ENCODE data around the gene AGAP3.

The AGAP3 gene

DNA sequence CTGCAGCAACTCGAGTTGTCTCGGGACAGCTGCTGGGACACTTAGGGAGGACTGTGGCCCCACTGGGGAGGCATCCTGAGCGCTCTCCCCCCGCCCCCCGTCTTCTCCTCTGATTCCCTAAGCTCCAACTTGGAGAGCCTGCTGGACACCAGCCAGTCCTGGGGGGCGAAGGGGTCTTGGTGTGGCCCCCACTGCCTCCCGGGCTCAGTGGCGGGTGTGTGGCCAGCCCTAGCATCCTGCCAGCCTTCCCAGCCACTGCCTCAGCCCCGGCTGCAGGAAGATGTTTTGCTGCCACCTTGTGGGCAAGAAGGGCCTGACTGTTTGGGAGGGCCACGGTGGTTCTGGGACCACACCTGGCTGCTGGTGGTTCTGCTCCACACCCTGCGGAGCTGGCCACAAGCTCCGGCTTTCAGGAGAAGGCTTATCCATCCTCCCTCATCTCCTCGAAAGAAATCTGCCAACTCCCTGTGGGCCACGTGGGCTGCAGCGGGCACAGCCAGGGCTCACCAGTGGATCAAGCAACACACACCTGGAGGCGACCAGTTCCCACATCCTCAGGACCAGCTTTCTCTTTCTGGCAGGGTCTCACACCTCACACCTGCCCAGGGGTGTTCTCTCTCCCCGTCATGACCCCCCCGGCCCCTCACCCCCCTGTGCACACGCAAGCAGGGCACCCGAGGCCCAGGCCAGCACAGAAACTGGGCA is 24.8 kb downstream of the AGAP3 start:
- peak; percentile 54 for DNase-seq

DNA sequence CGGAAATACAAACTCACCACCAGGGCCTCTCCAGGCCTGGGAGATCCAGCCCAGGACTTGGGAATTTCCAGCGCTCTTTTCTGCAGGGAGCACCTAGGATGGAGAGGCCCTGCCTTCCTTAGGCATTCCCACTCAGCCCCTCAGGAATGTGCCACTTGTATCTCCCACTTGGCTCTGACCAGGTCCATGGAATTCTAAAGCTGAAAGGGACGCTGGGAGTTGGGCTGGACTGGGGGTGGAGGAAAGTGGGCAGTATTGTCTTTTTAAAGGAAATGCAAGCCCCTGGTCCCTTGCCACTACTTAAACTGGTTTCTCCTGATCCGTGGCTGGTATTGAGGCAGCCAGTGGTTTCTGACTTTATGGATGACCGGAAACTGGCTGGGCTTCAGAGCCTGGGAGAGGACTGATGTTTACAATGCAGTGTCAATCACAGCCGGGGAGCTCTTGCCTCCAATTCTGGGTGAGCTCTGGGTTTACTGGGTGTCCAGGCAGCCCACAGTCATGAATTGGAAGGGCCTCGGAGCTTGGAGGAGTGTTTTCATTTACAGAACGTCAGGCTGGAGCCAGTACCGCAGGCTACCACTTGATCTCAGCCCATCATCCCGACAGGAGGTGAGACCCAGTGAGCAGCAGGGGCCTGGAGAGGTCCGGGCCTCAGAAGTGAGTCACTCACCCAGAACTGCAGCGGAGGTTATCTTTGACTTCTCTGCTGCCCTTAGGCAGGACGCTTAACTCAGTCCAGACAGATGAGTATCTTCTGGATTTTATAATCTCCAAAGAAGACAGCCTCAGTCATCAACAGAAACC is 27.3 kb downstream of the AGAP3 start:
- no peak for DNase-seq

DNA sequence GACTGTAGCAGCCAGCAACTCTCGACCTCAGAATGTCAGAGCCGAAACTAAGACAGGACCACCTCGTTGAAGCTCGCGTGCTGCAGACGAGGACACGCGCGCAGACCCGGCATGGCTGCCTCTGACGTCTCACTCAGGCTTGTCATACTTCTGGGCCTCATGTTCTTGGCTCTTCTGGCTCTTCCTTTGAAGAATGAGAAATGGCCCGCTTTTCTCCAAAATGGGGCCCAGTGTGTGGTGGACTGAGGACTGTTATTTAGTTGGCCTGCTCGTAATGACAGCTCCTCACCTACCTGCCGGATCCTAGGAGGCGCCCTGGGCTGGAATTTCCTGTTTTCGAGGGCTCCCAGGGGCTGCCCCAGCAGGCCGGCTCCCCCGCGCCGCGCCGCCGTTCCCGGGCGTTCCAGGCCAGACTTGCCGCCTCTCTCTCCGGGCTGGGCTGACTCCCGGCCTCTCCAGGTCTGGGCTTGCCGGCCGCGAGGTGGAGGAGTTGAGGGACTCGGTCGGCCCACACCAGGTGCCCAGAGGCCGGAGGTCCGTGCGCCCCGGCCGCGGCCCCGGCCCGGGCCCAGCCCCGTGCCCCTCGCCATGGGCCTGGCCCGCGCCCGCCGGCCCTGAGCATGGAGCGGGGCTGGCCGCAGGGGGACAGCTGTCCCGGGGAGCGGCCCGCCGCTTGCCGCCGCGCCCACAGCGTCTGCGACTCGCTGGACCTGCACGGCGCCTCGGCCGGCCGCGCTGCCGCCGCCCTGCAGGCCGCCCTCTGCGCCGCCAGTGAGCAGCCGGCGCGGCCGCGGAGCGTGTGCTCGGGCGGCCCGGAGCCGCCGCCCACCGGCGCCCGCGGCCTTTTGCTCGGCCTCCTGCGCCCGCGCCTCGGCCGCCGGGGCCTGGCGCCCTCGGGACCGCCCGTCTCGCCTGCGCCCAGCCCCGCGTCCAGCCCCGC is 28.1 kb downstream of the AGAP3 start:
- no peak for DNase-seq

DNA sequence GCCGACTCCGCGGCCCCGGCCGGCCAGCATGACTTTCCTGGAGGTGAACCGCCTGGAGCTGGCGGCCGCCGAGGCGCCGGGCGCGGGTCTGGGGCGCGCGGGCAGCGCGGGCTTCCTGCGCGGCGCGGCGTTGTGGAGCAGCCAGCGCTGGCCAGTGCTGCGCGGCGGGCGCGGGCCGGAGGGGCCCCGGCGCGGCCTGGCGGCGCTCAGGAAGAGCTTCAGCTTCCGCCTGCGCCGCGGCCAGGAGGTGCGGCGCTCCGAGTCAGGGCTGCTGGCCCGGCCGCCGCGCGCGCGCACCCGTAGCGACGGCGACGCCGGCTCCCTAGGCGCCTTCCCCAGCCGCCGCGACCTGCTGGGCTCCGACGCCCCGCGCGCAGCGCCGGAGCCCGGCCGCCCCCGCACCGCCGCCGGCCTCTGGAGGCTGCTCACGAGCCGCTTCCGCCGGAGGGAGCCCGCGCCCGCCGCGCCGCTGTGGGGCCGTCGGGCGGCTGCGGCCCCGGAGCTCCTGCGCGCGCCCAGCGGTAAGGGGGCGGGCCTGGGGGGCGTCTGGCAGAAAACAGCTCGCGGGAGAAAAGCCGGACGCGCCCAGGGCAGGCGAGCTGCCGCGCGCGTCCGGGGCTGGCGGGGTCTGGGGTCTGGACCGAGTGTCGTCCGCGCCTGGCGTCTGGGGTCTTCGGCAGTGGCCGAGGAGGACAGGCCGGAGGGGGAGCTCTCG is 29.0 kb downstream of the AGAP3 start:
- DNase-seq: no peak

- DNase-seq: no peak
Observed at GRCh38 chr7:151115836-151116418, 29.7 kb downstream of the AGAP3 start.

DNA sequence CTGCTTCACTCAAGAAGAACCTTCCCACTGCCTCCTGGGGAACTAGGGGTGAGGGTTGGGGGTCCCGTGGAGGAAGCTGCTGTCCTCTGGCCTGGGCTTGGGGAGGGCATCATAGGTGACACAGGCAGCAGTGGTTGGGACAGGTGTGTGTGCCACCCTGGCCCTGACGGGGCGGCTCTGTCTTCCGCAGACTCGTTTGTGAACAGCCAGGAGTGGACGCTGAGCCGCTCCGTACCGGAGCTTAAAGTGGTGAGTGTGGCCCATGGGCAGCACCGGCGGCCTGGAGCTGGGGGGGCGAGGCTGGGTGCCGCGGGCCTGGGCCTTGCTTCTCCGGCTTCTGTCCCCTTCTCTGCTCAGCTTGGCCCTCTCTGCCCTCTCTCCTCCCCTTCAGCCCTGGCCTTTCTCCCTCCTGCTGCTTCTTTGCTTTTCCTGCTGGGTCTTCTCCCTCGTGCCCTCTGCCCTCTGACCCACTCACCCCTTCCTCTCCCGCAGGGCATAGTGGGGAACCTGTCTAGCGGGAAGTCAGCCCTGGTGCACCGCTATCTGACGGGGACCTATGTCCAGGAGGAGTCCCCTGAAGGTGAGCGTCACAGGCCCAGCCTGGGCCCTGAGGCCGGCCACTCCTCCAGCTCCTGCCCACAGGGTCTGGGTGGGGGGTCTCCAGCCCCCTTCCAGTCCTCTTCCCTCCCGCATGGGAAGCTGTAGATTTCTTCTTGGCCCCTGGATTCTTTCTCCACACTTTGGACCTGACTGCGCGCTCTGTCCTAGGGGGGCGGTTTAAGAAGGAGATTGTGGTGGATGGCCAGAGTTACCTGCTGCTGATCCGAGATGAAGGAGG is 30.5 kb downstream of the AGAP3 start:
- DNase-seq: no peak

GRCh38 chr7:151117565-151117964 is 31.3 kb downstream of the AGAP3 start:
- no peak for DNase-seq

DNA sequence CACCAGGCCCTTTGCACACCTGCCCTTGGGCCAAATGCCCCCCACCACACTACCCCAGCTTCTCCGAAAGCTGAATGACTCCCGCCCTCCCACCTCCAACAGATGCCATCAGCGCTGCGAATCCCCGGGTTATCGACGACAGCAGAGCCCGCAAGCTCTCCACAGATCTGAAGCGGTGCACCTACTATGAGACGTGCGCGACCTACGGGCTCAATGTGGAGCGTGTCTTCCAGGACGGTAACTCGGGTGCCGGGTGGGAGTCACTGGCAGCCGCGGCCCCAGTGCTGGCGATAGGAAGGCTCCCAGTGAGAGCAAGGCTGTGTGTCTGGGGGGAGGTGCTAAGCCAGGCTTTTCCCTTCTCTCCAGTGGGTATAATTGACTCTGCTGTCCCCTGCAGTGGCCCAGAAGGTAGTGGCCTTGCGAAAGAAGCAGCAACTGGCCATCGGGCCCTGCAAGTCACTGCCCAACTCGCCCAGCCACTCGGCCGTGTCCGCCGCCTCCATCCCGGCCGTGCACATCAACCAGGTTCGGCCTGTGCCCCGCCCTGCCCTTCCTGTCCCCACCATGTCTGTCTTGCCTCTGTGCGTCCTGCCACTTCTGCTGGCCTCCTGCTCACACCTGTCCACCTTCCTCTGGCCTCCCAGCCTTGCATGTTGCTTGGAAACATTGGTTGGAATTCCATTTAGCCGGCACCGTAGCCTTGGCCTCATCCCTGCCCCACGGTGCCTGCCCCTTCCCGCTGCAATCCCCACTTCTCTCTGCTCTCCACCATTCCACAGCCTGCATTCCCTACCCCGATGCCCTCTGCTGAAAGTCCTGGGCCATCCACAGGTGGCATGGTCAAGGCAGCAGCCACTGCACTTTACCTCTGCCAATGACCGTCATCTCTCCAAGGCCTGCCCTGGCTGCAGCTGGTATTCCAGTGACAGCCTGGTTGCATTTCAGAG is 32.1 kb downstream of the AGAP3 start:
- no peak for DNase-seq

- DNase-seq: no peak
Observed at GRCh38 chr7:151119055-151119415, 32.8 kb downstream of the AGAP3 start.

DNA sequence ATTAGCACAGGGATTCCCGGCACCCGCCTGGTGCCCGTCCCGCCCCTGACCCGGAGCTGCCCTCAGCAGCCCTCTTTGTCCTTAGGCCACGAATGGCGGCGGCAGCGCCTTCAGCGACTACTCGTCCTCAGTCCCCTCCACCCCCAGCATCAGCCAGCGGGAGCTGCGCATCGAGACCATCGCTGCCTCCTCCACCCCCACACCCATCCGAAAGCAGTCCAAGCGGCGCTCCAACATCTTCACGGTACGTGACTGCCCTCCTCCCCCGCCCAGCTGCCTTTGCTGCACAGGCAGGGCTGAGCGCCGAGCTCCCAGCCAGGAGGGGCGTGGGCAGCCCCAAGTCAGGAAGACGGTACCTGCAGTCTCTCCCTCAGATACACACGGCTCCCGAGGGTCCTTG is 33.6 kb downstream of the AGAP3 start:
- DNase-seq: no peak

- no peak for DNase-seq
Observed at GRCh38 chr7:151120896-151121295, 34.6 kb downstream of the AGAP3 start.

DNA sequence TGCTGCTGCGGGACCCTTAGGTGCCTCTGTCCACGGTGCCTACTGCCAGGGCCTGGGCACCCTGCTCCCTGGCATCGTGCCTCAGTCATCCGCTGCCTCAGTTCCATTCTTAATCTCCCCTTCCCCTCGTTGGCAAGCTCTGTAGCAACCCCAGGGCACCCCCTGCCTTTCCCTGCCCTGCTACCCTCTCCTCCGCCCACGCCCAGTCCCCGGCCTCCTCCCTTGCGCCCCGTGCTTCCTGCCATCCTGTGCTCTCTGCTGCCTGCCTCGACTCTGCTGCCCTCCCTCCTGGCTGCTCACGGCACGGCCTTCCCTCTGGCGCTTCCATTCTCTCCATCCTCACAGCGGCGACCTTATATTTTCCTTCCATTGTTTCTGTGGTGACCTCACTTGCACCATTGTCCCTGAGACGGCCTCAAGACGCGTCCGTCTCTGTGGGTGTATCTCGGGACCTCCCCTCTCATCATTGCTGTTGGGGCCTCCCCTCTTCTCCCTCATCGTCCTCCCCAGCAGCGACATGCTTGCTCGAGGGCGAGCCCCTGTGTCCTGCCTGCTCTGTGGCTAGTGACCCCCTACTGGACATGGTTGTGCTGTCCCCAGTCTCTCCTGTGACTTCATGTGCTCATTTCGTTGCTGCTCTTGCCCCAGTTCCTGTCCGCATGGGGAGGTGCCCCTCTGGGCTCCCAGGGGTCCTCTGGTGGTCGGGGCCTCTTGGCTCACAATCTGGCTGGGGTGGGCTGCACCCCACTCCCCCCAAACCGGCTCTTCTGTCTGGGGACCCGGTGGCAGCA is 35.3 kb downstream of the AGAP3 start:
- no peak for DNase-seq

DNA sequence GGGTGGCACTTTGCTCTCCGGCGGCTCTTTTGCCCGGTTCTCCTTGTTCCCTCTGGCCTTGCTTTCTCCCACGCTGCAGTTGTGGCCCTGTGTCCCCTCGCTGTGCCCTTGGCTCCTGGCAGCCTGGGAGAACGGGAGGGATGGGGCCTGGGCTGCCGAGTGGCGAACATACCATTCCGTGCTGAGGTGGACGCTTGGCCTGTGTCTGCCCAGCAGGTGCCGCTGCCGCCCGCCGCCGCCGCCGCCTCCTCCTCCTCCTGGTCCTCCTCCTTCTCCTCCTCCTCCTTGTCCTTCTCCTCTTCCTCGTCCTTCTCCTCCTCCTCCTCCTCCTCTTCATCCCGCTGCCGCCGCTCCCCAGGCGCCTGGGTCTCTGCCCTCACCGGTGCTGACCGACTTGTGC is 36.0 kb downstream of the AGAP3 start:
- DNase-seq: no peak

DNA sequence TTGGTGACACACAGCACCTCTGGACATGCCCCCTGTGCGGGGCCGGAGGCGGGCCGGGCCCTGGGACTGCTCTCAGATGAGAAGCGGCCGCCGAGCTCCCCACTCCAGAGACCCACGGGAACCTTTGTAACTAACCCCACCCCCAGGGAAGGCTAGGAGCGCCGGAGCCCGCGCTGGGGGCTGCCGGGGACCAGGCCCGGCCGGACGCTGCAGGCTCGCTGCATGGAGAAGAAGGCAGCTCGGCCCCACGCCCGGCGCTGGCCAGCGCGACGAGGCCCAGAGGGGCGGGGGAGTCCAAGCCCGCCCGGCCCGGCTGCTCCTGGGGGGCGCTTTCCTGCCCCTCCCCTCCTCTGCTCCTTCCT is 36.5 kb downstream of the AGAP3 start:
- no peak for DNase-seq

- DNase-seq: no peak
Observed at GRCh38 chr7:151123158-151123821, 37.0 kb downstream of the AGAP3 start.

- DNase-seq: peak; percentile 71
Observed at GRCh38 chr7:151123822-151124464, 37.7 kb downstream of the AGAP3 start.

DNA sequence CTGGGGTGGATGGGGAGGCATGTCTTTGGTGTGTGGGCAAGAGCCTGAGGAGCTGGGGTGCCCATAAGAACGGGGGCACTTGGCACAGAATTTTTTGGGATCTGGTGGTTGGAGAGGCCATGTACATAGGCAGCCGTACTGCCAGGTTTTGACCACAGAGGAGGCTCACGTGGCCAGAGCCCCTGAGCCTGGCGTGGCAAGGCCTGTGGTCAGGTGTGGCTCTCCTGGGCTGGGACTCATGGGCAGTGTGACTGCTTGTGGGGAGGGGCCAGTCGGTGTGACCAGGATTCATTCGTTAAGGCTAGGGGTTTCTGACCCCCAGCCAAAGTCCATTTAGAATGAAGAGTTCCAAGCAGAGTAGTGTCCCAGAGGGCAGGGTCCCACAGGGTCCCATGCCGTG is 38.2 kb downstream of the AGAP3 start:
- DNase-seq: no peak

DNA sequence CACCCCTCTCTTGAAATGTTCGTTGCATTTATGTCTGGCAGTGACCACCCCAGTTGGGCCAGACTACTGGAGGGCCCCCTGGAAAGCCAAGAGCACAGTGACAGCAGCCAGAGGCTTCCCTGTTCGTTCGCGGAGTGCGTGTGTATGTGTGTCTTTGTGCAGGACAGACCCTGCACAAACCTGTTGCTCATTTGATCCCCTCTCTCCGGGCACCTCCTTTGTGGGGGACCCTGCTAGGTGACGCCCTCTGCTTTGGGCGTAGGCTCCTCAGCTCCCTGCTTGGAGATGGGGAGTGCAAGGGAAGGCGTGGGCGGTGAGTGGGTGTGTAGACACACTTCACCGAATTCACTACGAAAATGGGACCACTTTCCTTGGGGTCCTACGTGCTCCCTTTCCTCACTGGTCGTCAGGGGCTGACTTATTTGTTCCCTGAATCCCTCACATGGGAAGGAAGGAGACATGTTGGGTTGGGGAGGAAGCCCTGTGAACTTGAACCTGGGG is 38.7 kb downstream of the AGAP3 start:
- DNase-seq: no peak
